Nephron (organoid): ENCODE data around the gene PDZD2.
"Not testable (repeated sequence)": the region's sequence is repeated elsewhere in the genome, so short reads cannot be mapped to it uniquely, and the experiment has no call there.

ENCODE experiments used
- H3K27ac Mint-ChIP-seq, 3 experiments: 2 replicates each; pipeline ENCODE4 v1.8.0; 2020; ENCODE audit warnings: mixed read lengths in 3 of 3, mild to moderate bottlenecking in 2 of 3, moderate library complexity in 1 of 3
- H3K27me3 Mint-ChIP-seq: 2 replicates; pipeline ENCODE4 v1.8.0; 2021; ENCODE audit warnings: low read depth, mild to moderate bottlenecking, moderate library complexity, mixed read lengths
- H3K36me3 Mint-ChIP-seq: 2 replicates; pipeline ENCODE4 v1.8.0; 2020; ENCODE audit warnings: low read depth, mixed read lengths
- H3K4me1 Mint-ChIP-seq: 2 replicates; pipeline ENCODE4 v1.8.0; 2020; ENCODE audit warnings: mixed read lengths
- H3K4me3 Mint-ChIP-seq, 3 experiments: 2 replicates each; pipeline ENCODE4 v1.8.0; 2020; ENCODE audit warnings: mild to moderate bottlenecking in 3 of 3, mixed read lengths in 3 of 3, moderate library complexity in 2 of 3
- H3K9me3 Mint-ChIP-seq: 2 replicates; pipeline ENCODE4 v1.8.0; 2020; ENCODE audit warnings: mixed read lengths
- TF ChIP-seq, protein P1 (sequence below), 3 experiments: fragments of 200-600 bp; sonication (generic); IDR thresholded peaks; one replicate each; pipeline ENCODE4 v1.5.0; 2021; ENCODE audit warnings: antibody characterized with exemption in 3 of 3; ENCODE audit not compliant: unreplicated experiment in 3 of 3

Gene PDZD2

DNA sequence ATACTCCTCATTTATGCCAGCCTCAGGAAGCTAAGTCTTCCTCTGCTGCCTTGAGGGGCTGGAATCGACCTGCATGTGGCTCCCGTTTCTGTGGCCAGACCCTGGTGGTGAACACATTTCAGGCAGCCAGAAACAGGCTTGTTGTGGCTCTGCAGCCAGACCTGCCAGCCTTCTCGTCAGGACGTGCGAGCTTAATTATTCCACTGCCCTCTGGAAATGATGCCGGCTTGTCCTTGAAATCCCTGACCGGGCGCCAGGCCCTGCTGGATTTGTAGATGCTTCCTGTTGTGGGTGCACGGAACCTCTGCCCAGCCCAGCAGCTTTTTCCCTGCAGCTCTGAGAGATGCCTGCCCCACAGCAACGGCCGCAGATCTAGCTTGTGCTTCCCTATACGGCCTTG is 41.6 kb downstream of the PDZD2 start:
- Mint-ChIP-seq H3K9me3 (no peaks in the 10 kb centered on the region), H3K27ac (no peak overlapping the region), H3K4me1 (peaks cover 11% of the 10 kb centered on the region), H3K27me3 (no peaks in the 10 kb centered on the region), H3K36me3 (no peaks in the 10 kb centered on the region), H3K4me3 (no peak overlapping the region)
- TF ChIP-seq, protein P1, sequence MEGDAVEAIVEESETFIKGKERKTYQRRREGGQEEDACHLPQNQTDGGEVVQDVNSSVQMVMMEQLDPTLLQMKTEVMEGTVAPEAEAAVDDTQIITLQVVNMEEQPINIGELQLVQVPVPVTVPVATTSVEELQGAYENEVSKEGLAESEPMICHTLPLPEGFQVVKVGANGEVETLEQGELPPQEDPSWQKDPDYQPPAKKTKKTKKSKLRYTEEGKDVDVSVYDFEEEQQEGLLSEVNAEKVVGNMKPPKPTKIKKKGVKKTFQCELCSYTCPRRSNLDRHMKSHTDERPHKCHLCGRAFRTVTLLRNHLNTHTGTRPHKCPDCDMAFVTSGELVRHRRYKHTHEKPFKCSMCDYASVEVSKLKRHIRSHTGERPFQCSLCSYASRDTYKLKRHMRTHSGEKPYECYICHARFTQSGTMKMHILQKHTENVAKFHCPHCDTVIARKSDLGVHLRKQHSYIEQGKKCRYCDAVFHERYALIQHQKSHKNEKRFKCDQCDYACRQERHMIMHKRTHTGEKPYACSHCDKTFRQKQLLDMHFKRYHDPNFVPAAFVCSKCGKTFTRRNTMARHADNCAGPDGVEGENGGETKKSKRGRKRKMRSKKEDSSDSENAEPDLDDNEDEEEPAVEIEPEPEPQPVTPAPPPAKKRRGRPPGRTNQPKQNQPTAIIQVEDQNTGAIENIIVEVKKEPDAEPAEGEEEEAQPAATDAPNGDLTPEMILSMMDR (IDR thresholded peaks at IDR 0.05; ENCODE audit: unreplicated experiment in 3 of 3): no peak

DNA sequence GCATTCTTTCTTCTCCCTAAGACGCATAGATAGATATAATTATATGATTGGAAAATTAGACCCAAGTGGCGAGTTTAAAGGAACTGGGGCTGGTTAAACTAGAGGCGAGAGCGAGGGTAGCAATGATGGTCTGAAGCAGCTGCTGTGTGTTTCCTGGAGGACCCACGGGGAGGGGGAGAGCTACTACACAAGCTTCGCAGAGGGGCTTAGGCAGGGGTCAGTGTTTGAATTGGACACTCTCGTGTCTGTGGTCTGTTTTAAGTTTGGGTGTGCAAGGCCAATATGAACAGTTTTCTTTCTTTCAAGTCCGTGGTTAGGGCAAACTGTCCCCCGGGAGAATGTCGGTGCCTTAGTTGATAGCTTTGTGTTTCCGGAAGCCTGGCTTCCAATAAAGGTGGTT is 43.1 kb downstream of the PDZD2 start:
- Mint-ChIP-seq H3K36me3 (no peaks in the 10 kb centered on the region), H3K27ac (peak overlapping the region in 1 of 3 experiments; percentile 18), H3K4me1 (peaks cover 11% of the 10 kb centered on the region), H3K27me3 (no peaks in the 10 kb centered on the region), H3K9me3 (no peaks in the 10 kb centered on the region), H3K4me3 (peak overlapping the region in 1 of 3 experiments; percentile 16)
- TF ChIP-seq, protein P1 (IDR thresholded peaks at IDR 0.05; ENCODE audit: unreplicated experiment in 3 of 3): no peak

DNA sequence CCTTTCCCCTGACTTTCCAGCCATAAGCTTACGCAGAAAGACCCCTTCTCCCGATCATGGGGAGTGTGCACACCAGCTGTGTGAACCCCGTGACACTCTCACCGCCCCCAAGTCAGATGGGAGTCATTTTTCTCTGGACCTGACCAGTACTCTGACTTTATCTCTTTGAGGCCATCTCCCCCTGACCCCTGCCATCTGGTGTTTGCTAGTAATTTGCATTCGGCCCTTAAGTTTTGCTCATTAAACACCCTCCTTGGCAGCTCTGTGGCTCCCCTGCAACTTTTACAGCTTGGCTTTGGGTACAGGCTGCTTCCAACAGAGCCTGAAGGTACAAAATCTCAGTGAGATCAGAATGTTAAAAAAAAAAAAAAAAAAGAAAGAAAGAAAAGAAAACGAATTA is 43.9 kb downstream of the PDZD2 start:
- no peaks in the 10 kb centered on the region for H3K27me3 Mint-ChIP-seq
- no peaks in the 10 kb centered on the region for H3K9me3 Mint-ChIP-seq
- TF ChIP-seq, protein P1 (IDR thresholded peaks at IDR 0.05; ENCODE audit: unreplicated experiment in 3 of 3): no peak
- no peak overlapping the region for H3K27ac Mint-ChIP-seq
- H3K36me3 Mint-ChIP-seq: no peaks in the 10 kb centered on the region
- H3K4me3 Mint-ChIP-seq: no peak overlapping the region
- peaks cover 11% of the 10 kb centered on the region for H3K4me1 Mint-ChIP-seq

DNA sequence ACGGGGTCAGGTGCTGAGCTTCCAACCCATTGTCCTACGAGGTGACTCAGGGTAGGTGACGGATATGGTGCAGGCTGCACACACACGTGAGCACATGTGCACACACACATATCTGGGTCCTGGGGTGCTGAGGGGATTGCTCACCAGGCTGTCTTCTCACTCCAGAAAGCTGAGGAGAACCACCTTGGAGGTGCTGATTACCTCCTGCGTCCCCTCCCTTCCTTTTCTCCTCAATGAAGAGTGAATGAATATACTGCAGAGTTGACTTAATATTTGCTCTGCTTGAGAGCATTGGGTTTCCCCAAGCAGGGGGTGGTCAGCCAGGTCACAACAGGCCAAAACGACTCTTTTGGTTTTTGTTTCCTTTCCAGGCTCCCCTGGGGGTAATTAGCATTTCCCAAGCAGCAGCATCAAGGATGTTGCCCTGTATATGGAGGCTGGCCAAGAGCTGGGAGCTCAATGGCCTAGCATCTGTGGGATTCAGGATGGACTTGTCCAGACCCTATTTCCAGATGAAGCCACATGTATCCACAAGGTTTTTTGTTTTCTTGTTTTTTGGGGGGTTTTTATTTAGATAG is 49.7 kb downstream of the PDZD2 start:
- Mint-ChIP-seq H3K9me3 (no peaks in the 10 kb centered on the region), H3K27me3 (no peaks in the 10 kb centered on the region), H3K36me3 (no peaks in the 10 kb centered on the region), H3K27ac (no peak overlapping the region), H3K4me1 (peaks cover 4% of the 10 kb centered on the region), H3K4me3 (no peak overlapping the region)
- TF ChIP-seq, protein P1 (IDR thresholded peaks at IDR 0.05; ENCODE audit: unreplicated experiment in 3 of 3): no peak

DNA sequence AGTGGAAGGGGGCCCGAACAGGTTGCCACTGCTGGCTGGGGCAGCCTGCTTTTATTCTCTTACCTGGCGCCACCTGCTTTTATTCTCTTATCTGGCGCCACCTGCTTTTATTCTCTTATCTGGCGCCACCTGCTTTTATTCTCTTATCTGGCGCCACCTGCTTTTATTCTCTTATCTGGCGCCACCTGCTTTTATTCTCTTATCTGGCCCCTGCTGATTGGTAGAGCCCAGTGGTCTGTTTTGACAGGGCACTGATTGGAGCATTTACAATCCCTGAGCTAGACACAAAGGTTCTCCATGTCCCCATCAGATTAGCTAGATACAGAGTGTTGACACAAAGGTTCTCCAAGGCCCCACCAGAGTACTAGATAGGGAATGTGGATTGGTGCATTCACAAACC is 52.5 kb downstream of the PDZD2 start:
- H3K27me3 Mint-ChIP-seq, H3K9me3 Mint-ChIP-seq, H3K36me3 Mint-ChIP-seq, H3K4me1 Mint-ChIP-seq, H3K4me3 Mint-ChIP-seq, H3K27ac Mint-ChIP-seq: not testable (repeated sequence)

DNA sequence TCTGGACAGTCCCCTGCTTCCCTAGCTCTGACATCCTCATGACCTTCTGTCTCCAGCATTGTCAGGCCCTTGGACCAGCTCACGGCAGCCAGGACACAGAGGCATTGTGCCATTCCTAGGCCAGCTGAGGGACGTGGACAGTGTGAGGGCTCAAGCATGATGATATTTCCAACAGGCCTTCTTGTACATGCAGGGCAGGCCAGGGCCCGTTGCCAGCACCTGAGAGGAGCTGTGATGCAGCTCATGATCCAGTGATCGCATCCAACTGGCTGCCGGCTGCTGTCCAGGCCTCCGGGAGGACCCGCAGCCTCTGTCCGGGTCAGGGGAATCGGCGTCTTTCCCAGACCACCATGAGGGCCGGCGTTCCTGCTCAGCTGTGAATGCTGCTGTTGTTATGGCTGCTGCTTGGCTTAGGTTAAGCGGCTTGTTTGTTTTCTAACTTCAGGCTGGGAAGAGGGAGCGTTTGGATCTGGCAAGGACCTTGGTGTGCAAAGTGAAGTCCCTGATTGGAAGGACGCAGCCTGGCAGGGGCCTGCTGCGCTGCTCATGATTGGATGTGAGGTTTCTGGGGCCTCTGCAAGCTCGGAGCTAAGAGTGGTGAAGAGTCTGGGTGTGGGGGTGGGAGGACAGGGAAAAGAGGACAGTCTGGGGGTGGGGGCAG is 53.8 kb downstream of the PDZD2 start:
- Mint-ChIP-seq H3K9me3 (no peaks in the 10 kb centered on the region), H3K4me3 (no peak overlapping the region), H3K36me3 (no peaks in the 10 kb centered on the region), H3K4me1 (peaks cover 4% of the 10 kb centered on the region), H3K27me3 (no peaks in the 10 kb centered on the region), H3K27ac (peak overlapping the region in 1 of 3 experiments; percentile 36)
- TF ChIP-seq, protein P1 (IDR thresholded peaks at IDR 0.05; ENCODE audit: unreplicated experiment in 3 of 3): no peak
